GM18520 (cell line): ENCODE results near the gene USP15.
A peak's percentile ranks its signal among the peaks of the same experiment; 100 is the strongest.
"Not testable (repeated sequence)": the region's sequence is repeated elsewhere in the genome, so short reads cannot be mapped to it uniquely, and the experiment has no call there.

Experiments used
- ATAC-seq: cut with Tn5 transposase; IDR thresholded peaks from one replicate; pipeline ENCODE4 v1.9.1; 2021; ENCODE audit not compliant: unreplicated experiment

Gene USP15

DNA sequence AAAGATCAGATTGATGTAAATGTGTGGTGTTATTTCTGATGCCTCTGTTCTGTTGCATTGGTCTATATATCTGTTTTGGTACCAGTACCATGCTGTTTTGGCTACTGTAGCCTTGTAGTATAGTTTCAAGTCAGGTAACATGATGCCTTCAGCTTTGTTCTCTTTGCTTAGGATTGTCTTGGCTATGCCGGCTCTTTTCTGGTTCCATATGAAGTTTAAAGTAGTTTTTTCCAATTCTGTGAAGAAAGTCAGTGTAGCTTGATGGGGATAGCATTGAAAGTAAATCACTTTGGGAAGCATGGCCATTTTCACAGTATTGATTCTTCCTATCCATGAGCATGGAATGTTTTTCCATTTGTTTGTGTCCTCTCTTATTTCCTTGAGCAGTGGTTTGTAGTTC is 105.6 kb downstream of the USP15 start:
- ATAC-seq, result not testable (repeated sequence)

DNA sequence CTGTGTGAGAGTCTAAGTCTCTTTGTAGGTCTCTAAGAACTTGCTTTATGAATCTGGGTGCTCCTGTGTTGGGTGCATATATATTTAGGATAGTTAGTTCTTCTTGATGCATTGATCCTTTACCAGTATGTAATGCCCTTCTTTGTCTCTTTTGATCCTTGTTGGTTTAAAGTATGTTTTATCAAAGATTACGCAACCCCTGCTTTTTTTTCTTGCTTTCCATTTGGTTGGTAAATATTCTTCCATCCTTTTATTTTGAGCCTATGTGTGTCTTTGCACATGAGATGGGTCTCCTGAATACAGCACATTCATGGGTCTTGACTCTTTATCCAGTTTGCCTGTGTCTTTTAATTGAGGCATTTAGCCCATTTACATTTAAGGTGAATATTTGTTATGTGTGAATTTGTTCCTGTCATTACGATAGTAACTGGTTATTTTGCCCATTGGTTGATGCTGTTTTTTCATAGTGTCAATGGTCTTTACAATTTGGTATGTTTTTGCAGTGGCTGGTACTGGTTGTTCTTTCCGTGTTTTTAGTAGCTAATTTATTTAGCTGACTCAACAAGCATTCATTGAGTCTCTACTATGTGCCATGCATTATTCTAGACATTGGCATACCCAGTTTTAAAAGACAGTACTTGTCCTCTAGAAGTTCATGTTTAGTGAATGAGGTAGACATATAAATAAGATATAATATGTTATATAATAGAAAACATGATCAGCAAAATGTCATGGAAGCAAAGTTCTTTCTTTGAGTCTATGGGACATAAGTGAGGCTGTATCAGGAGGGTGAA is 108.4 kb downstream of the USP15 start:
- not testable (repeated sequence) for ATAC-seq

DNA sequence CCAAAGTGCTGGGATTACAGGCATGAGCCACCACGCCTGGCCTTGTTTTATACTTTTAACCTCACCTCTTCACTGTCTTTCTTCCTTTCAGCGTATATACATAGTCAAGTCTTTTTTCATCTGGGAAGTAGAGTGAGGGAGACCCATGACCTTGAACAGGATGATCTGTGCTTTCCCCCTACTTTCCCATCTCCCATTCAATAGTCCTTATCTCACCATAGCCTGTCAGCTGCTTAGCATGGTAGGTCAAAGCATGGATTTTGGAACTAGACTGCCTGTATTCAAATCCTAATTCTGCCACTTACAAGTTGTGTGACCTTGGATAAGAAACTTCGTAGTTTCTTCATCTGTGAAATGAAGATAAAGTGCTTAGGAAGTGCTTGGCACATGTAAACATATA is 110.0 kb downstream of the USP15 start:
- ATAC-seq, result no peak

DNA sequence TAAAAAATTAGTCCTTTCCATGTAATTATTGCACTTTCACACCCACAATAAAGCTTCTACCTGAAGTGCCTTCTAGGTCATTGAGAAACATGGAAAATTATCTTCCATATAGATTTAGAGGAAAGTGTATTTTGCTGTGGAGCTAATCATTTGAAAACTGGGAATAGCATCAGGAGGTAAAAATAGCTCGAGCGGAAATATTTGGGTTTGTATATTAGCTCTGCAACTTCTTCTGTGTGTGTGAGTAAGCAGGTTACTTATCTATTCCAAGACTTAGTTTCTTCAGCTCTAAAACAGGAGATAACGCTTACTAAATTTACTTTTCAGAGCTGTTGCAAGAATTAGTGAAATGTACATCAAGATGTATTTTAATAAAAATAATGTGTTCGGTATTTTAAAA is 111.5 kb downstream of the USP15 start:
- ATAC-seq, result no peak

DNA sequence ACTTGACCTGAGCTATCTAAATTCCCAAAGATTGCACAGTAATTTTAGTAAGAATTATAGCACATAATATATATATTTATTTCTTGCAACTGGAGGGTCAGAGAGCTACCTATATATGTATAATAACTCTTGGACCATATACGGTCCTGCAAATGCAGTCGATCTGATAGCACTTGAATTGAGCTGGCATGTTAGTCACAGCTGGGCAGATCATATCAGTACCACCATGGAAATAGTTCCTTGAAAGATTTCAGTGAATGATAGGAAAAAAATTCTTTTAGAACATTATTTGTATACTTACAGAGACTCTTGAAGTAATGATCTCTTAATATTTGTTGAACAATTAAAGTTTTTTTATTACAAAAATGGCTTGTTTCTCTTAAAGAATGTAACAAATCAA is 111.9 kb downstream of the USP15 start:
- no peak for ATAC-seq

DNA sequence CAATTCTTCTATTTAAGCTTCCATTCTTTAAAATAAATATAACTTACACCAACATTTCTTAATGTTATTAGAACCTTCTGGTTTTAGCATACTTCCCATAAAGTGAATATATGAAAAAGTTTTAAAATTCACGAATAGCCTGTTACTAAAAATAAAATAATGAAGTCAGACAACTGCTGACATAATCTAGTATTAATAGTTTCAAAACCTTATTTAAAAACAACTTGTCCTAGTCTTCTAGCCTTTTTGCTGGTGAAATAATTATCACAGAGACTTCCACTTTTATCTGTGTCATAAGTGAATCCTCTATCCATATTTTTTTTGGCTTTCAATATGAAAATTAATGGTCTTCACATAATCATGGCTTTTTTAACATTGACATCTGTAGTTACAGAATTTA is 112.6 kb downstream of the USP15 start:
- no peak for ATAC-seq

DNA sequence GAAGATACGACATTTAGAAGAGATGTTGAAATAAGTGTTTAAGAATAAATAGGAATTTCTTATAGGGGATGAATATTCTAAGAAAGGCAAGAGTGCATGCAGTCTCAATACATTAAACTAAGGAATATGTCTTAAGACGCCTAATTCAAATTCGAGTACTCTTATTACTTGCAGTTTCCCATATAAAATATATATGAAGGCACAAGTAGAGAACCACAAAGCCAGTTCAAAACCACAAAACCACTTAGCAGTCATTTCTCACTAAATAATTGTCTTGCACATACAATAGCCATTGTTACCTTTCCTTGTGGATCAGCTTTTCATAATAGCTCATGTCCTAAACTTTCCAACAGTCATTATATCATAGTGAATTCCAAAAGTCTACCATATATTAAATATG is 115.4 kb downstream of the USP15 start:
- no peak for ATAC-seq

DNA sequence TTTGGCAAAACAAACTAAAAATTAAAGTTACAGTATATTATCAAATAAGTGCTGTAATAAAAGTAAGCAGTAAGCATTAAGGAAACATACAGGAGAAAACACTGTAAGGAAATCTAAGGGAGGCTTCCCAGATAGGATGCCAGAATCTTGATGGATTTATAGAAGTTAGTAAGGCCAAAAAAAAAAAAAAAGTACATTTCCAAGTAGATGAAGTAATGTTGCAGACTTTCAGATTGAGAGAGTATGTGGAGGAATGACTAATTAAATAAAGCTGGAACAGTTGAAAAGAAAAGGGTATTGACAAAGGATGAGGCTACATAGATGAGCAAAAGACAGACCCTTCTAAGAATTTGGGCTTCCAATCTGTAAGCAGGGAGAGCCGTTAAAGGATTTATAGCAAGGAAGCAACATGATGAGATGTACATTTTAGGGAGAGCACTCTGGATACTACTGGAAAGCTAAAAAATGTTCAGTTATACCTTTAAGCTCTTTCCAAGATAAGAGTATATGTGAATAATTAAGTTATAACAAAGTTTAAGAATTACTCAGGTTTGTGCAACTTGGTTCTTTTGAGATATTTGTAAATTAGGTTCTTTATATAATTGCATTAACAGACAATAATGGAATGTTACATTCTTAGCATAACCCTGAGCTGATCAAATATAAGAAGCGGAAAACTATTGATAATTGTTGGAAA is 119.0 kb downstream of the USP15 start:
- no peak for ATAC-seq

DNA sequence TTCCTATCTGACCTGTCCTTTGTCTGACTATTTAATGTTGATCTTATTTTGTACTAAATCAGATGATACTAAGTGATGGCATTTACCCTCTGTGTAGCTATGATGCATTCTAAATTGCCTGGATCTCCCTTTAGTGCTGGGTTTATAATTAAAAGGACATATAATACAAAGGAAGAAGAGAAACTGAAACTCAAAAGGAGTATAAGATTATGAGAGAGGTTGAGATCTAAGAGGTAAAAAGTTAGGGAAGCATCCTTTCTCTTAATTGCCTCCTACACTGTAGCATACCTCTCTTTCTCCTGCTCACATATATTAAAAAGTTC is 119.5 kb downstream of the USP15 start:
- no peak for ATAC-seq

DNA sequence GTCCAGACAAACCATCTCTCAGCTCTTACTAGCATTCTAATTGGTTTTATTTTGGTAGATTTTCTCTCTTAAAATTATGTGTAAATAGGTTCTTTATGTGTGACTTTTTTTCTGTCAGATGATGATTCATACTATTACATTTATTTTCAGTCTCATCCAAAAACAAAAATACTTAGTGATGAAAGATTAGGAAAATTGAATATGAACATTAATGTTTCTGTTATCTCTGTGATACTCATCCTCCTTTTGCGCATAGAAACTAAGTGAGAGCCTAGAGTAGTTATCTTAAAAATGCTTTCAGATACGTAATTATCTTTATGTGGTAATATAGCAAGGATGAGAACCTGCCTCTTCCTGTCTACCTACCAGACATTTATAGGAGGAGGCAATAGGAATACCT is 122.3 kb downstream of the USP15 start:
- no peak for ATAC-seq

DNA sequence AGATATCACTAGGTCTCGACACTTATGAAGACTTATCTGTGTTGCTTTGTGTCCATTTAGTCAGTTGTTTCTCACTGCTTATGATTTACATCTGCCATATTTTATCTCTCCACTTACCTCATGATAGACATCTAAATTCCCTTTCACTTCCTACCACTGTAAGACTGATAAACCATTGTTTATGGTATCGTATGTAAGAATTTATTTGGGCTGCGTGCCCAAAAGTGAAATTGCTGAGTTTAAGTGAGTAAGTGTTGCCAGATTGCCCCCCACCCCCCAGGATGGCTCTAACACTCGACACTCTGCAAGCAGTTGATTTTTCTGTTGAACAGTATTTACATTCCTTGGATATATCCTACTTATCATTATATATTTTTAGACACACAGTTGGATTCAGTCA is 136.5 kb downstream of the USP15 start:
- ATAC-seq, result no peak

DNA sequence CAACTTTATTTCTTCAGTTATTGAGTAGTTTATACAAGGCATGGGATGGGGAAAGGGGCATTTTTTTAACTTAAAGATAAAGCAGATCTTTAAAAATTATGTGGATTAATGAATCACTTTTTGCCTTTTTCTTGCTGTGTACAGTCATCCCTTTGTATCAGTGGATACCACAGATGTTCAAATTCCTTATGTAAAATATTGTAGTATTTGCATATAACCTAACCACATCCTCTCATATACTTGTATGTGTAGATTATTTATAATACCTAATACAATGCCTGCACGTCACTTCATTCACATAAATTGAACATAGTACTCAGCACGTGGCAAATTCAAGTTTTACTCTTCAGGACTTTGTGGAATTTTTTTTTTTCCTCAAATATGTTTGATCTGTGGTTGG is 139.9 kb downstream of the USP15 start:
- peak; percentile 46 for ATAC-seq

DNA sequence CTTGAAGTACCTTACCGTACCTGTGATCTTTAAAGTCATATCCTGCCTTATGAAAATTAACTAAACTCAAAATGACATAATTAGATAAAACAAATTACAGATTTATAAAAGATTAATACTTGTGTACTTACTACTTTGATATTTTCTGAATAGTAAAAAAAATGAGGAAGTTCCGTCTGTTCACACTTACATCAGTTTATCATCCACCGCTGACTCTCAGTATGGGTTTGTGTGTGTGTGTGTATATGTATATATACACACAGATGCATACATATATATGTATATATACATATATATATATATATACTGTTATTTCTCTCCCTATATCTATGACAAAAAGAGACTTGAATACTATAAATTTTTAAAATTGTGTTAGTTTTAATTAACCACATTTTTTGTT is 141.4 kb downstream of the USP15 start:
- no peak for ATAC-seq

DNA sequence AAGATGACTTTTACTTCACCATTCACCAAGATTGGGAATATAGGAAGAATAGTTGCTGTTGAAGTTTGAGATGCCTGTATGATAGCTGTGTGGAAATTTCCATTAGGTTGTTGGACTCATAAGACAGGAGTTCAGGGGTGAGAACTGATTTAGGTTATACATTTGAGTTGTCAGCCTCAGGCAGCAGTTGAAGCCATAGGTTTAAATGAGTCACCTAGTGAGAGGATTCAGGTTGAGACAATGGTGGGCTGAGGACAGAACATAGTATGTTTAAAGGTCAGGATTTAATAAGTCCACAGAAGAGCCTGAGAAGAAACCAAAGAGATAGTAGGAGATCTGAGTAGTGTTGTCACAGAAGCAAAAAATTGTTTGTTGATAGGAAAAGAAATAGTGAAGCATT is 142.8 kb downstream of the USP15 start:
- ATAC-seq, result no peak

DNA sequence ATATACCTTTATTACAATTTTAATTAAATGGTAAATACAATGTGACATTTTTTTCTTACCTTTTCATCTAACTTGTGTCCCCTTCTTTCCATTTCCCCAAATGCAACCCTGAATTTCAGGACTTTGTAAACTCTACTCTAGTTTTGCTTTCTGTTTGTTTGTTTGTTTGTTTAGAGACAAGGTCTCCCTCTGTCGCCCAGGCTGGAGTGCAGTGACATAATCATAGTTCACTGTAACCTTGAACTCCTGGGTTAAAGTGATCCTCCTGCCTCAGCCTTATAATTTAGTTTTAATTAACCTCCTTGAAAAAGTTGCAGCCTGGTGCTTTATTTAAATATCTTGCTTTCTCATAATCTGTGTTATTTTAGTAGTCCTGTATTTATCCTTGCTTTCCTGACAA is 147.4 kb downstream of the USP15 start:
- no peak for ATAC-seq

DNA sequence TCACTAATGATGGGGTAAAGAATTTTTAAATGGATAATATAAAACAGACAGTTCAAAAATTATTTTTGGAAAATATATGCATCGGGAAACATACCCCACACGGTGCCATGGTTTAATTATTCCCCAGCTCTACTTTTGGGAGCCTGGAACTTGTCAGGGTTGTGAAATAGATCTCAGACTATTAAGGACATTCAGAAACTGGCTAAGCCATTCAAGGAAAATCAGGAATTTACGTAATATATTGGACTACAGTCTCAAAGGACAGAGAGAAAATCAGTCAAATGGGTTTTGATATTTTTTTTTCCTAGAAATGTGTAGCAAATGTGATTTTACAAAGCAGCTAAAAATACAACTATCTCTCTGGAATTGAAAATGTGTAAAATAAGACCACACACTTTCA is 148.9 kb downstream of the USP15 start:
- ATAC-seq, result no peak

DNA sequence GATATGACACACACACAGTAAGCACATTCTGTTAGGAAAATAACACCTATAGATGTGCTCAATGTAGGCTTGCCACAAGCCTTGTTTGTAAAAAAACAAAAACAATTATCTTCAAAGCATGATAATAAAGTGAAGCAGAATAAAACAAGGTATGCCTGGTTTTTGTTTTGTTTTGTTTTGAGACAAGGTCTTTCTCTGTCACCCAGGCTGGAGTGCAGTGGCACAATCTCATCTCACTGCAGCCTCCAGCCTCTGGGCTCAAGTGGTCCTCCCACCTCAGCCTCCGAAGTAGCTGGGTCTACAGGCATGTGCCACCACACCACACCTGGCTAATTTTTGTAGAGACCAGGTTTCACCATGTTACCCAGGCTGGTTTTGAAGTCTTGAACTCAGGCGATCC is 154.0 kb downstream of the USP15 start:
- ATAC-seq, result no peak

DNA sequence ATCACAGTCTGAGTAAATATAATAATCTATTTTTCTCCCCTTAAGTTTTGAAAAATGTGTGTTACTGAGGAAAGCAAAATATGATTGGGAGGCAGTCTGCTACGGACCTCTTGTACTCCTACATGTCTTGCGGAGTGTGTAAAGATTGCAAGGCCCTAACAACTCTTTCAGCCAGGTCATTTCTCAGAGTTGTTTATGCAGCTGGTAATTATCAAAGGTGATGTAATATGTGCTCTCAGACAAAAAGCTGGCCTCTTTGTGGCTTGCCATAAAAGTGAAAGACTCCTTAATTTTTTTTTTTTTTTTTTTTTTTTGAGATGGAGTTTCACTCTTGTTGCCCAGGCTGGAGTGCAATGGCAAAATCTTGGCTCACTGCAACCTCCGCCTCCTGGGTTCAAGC is 165.9 kb downstream of the USP15 start:
- no peak for ATAC-seq

DNA sequence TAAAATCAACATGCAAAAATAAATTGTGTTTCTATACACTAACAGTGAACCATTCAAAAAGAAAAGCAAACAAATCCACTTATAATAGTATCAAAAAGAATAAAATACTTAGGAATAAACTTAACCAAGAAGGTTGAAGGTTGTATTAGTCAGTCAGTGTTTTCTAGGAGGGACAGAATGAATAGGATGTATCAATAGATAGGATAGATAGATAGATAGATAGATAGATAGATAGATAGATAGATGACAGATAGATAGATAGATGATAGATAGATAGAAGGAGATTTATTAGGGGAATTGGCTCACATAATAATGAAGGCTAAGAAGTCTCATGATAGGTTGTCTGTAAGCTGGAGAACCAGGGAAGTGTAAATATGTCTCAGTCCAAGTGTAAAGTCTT is 169.3 kb downstream of the USP15 start:
- ATAC-seq, result no peak

DNA sequence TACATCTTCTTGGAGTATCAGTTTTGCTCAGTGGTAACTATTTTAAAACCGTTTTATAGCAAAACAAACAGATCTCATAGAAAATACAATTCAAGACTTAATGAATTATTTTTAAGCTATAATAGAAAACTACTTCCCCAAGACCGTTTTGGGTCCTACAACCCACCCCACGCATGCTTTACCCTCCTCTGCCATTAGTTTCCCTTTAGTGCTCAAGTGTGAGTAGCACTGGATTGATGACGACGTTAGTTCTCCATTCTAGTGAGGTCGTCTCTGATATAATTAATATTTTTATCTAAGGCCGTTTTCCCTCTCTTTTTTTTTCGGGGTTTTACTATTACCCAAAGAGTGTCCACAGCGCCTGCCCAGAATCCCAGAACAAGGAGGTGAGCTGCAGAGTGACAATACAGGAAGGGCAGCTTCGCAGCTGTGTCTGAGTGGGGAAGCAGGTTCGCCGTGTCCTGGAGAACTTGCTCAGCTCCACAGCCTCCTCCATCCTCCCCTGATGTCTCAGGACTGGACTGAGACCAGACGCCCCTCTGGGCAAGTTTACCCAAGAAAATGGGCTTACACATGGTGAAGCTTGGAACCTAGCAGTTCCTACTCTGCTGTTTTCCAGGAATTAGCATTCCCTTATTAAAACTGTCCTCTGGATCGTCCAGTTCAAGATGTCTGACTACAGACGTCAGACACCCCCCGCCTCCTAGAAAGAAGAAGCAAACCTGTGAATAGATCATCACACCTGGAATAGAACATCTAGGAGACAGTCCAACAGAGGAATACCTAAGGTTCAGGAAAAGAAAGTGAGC is 174.5 kb downstream of the USP15 start:
- ATAC-seq, result no peak

DNA sequence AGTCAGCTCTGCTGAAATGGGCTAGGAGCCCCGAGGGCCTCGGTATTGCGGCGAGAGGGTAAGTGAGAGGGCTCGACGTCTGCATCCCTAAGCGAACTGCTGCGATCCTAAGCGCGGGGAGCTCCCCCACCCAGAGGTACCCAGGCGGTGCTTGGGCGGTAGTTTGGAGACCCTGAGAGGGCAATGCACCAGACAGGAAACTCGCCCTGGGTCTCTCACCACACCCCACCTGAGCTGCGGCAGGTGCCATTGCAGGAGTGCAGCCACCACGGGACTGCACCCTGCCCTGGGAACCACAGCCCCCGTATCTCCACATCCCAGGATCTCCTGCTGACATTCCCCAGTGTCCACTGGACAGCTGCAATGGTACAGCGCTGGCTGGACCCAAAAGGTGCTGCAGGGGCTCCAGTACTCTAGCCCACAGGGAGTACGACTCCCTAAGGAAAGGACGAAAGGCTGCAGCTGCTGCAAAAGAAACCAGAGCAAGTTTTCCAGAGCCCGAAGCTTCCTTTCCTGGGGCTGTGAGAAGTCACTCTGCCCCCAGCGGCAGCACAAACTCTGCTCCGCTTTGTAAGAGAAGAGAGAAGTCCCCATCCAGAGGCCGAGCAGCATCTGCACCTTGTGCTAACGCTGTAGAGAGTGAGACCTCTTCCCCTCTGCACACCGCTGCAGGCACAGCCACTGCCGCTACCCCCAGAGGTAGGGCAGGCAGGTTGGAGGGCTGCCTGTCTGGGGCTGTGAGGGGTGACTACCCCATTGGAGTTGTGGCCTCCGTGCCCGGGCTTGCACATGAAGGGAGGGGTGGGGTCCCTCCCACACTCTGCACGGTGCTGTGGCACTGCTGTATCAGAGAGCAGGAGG is 175.3 kb downstream of the USP15 start:
- peak; percentile 45 for ATAC-seq
